Activated T-cell treated with anti-CD3 and anti-CD28 coated beads for 24 hours (primary cell): ENCODE data around the gene LINC01488.

ENCODE experiments used
- DNase-seq: peaks from one replicate; pipeline ENCODE4 v3.0.0-alpha.2; 2020; ENCODE audit warnings: low read depth

LINC01488 gene

GRCh38 chr11:69446108-69446507, 35.4 kb upstream of the LINC01488 start:
- no peak for DNase-seq

- no peak for DNase-seq
Observed at GRCh38 chr11:69447786-69448185, 33.7 kb upstream of the LINC01488 start.

GRCh38 chr11:69448471-69449284, 32.8 kb upstream of the LINC01488 start:
- no peak for DNase-seq

- DNase-seq: no peak
Observed at GRCh38 chr11:69449320-69450063, 32.0 kb upstream of the LINC01488 start.

GRCh38 chr11:69450064-69450856, 31.2 kb upstream of the LINC01488 start:
- DNase-seq: no peak

- DNase-seq: no peak
Observed at GRCh38 chr11:69450857-69451220, 30.6 kb upstream of the LINC01488 start.

GRCh38 chr11:69451289-69451688, 30.2 kb upstream of the LINC01488 start:
- no peak for DNase-seq

GRCh38 chr11:69452206-69452987, 29.1 kb upstream of the LINC01488 start:
- no peak for DNase-seq

GRCh38 chr11:69453151-69453550, 28.3 kb upstream of the LINC01488 start:
- no peak for DNase-seq

- DNase-seq: no peak
Observed at GRCh38 chr11:69454018-69454417, 27.4 kb upstream of the LINC01488 start.

- no peak for DNase-seq
Observed at GRCh38 chr11:69455969-69456368, 25.5 kb upstream of the LINC01488 start.

- no peak for DNase-seq
Observed at GRCh38 chr11:69456712-69457111, 24.8 kb upstream of the LINC01488 start.

GRCh38 chr11:69459848-69460539, 21.5 kb upstream of the LINC01488 start:
- no peak for DNase-seq

GRCh38 chr11:69460540-69461257, 20.8 kb upstream of the LINC01488 start:
- DNase-seq: no peak

GRCh38 chr11:69461272-69461962, 20.0 kb upstream of the LINC01488 start:
- DNase-seq: no peak

- no peak for DNase-seq
Observed at GRCh38 chr11:69462106-69462951, 19.1 kb upstream of the LINC01488 start.

GRCh38 chr11:69463181-69463994, 18.1 kb upstream of the LINC01488 start:
- no peak for DNase-seq
